Colonic mucosa (tissue), 4 donors: ENCODE data around the gene AIG1. TPM values are rescaled to one million over a fixed set of nuclear protein-coding genes. Genes with fewer than 3 reads are reported as not detected.

ENCODE experiments used
- DNase-seq: peaks from one replicate; pipeline ENCODE4 v3.0.0-alpha.2; 2020
- H3K27ac ChIP-seq: fragments of 200-600 bp; one replicate; pipeline ENCODE4 v1.8.0; 2021
- H3K27me3 ChIP-seq: fragments of 200-600 bp; one replicate; pipeline ENCODE4 v1.8.0; 2021
- H3K36me3 ChIP-seq: fragments of 200-600 bp; one replicate; pipeline ENCODE4 v1.8.0; 2021
- H3K4me1 ChIP-seq: fragments of 200-600 bp; one replicate; pipeline ENCODE4 v1.8.0; 2021; ENCODE audit warnings: mild to moderate bottlenecking
- H3K4me3 ChIP-seq: fragments of 200-600 bp; one replicate; pipeline ENCODE4 v1.8.0; 2021
- H3K9ac ChIP-seq, 2 donors: one replicate each; pipeline ENCODE4 v1.7.0; 2013; ENCODE audit warnings: control low read depth in 2 of 2, low read depth in 2 of 2, low read length in 2 of 2
- H3K9me3 ChIP-seq: fragments of 200-600 bp; one replicate; pipeline ENCODE4 v1.8.0; 2021
- CTCF ChIP-seq: fragments of 200-600 bp; IDR thresholded peaks from one replicate; pipeline ENCODE4 v1.8.0; 2022; ENCODE audit warnings: antibody characterized with exemption, mild to moderate bottlenecking
- intact Hi-C: fragments of 100-400 bp; cut with DNase I; formaldehyde crosslinking; loops from one replicate; pipeline ENCODE4 v1.14.1; 2022
- total RNA-seq, 2 donors: library from RNA; stranded (reverse); fragmentation: NEBNext Ultra II Directional in 1 of 2; extraction: Animal tissue kit (Norgen Biotek cat#: 25700) in 1 of 2; gene quantifications; one replicate each; pipeline ENCODE4 v1.2.1, GENCODE V29; 2021
- donor health status: healthy.
- donor health status: DM: no; HTN: no; CAD: no.
- donor health status: DM: no; HTN: no; CAD: no.

AIG1 gene
- total RNA-seq, 2 donors from 2014 or later = 24.2 to 28.8 TPM

GRCh38 chr6:143179901-143180612 is 119.4 kb downstream of the AIG1 start:
- Histone ChIP-seq H3K4me3 (no peak overlapping the region), H3K9ac (no peak overlapping the region), H3K9me3 (no peaks in the 10 kb centered on the region), H3K36me3 (no peaks in the 10 kb centered on the region), H3K27ac (no peak overlapping the region), H3K4me1 (no peaks in the 10 kb centered on the region), H3K27me3 (no peaks in the 10 kb centered on the region)
- TF ChIP-seq CTCF = no peak
- no peak for DNase-seq
- intact Hi-C loops = no loop called here

GRCh38 chr6:143180826-143181225 is 120.1 kb downstream of the AIG1 start:
- TF ChIP-seq CTCF = no peak

DNA sequence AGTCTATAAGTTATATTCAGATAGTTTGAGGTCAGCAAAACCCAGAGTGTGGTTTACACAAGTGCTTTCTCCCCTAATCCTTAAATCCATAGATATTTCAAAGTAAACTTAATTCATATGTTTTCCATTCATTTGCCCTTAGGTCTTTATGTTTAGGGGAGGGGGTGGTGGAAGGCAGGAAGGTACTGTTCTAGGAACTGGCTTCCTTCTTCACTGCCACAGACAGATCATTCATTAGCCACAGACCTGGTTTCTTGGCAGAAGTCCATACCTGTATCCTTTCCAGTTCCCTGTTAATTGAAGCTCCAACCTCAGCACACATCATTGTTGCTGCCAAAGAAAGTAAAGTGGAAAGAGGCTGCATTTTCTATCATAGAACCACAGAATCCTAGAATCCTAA is 123.0 kb downstream of the AIG1 start:
- Histone ChIP-seq H3K27me3 (no peaks in the 10 kb centered on the region), H3K27ac (no peak overlapping the region), H3K9me3 (no peaks in the 10 kb centered on the region), H3K4me3 (no peak overlapping the region), H3K4me1 (no peaks in the 10 kb centered on the region), H3K36me3 (no peaks in the 10 kb centered on the region), H3K9ac (no peak overlapping the region)
- no peak for TF ChIP-seq CTCF
- DNase-seq = no peak
- intact Hi-C loops = no loop called here

More at GRCh38 chr6:143180826-143181225, 120.1 kb downstream of the AIG1 start:
- H3K36me3 ChIP-seq = no peaks in the 10 kb centered on the region
- H3K4me3 ChIP-seq = no peak overlapping the region
- H3K9me3 ChIP-seq = no peaks in the 10 kb centered on the region
- intact Hi-C loops = no loop called here
- H3K27ac ChIP-seq = no peak overlapping the region
- H3K4me1 ChIP-seq = no peaks in the 10 kb centered on the region
- no peak for DNase-seq
- no peak overlapping the region for H3K9ac ChIP-seq
- H3K27me3 ChIP-seq = no peaks in the 10 kb centered on the region

DNA sequence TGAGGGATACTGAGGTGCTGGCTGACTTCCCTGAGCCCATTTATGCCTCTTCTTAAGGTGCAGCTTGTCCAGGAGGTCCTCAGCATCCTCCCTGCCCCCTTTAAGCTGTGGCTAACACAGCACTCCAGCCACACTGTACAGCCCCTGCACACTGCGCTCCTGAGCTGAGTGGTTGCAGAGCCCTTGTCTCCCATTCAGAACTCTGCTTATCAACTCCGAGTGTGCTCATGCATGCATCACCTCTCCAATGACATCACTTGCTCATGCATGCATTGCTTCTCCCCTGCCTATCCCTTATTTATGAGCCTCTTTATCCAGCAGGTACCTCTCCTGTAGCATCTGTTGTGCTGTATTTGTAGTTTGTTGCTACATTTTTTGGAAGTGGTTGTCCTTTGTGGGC is 124.6 kb downstream of the AIG1 start:
- intact Hi-C loops = no loop called here
- no peaks in the 10 kb centered on the region for H3K9me3 ChIP-seq

GRCh38 chr6:143187238-143187923 is 126.7 kb downstream of the AIG1 start:
- Histone ChIP-seq H3K36me3 (no peaks in the 10 kb centered on the region), H3K4me3 (no peak overlapping the region), H3K9ac (no peak overlapping the region), H3K9me3 (no peaks in the 10 kb centered on the region), H3K27me3 (no peaks in the 10 kb centered on the region), H3K27ac (no peak overlapping the region), H3K4me1 (no peaks in the 10 kb centered on the region)
- DNase-seq = no peak
- no peak for TF ChIP-seq CTCF
- intact Hi-C loops = no loop called here

More for the DNA sequence above, 124.6 kb downstream of the AIG1 start:
- H3K27ac ChIP-seq = no peak overlapping the region
- no peaks in the 10 kb centered on the region for H3K36me3 ChIP-seq
- no peak overlapping the region for H3K4me3 ChIP-seq
- H3K27me3 ChIP-seq = no peaks in the 10 kb centered on the region
- no peaks in the 10 kb centered on the region for H3K4me1 ChIP-seq
- TF ChIP-seq CTCF = no peak
- DNase-seq = no peak
- H3K9ac ChIP-seq = no peak overlapping the region
